Endothelial cell of umbilical vein (primary cell): ENCODE data around the gene GRAMD4. TPM values are rescaled to one million over a fixed set of nuclear protein-coding genes. Genes with fewer than 3 reads are reported as not detected.

Experiments used
- BruUV-seq: library from RNA; stranded (reverse); fragments of 400-500 nt; replicated peaks from 2 replicates; lab custom pipeline; 2021; lab: Mats Ljungman, UMichigan
- CTCF ChIA-PET: fragments of 300-600, 350-600 bp; sonication (Branson Sonifier 250); formaldehyde crosslinking; loops from one replicate; lab custom pipeline; 2021; ENCODE audit warnings: antibody characterized with exemption, inconsistent platforms; lab: Charles Lee
- POLR2A ChIA-PET: fragments of 300-600, 350-600 bp; sonication (Branson Sonifier 250); formaldehyde crosslinking; loops from one replicate; lab custom pipeline; 2021; ENCODE audit warnings: antibody characterized with exemption, inconsistent platforms; lab: Charles Lee
- DNase-seq: peaks from one replicate; pipeline ENCODE4 v3.0.0-alpha.2; 2011; ENCODE audit warnings: low read depth, low spot score
- FAIRE-seq: peaks from 2 replicates; lab custom pipeline; 2011; peaks lifted over from hg19 to GRCh38; lab: Jason Lieb, UNC
- H2AFZ ChIP-seq: 2 replicates; pipeline ENCODE4 v1.6.0; 2012; ENCODE audit warnings: low read depth, low read length, control low read depth, inconsistent platforms
- H3K27ac ChIP-seq: 2 replicates; pipeline ENCODE4 v1.5.1; 2011; ENCODE audit warnings: low read depth, mild to moderate bottlenecking, control low read depth, low read length, moderate library complexity; ENCODE audit not compliant: insufficient read depth
- H3K27me3 ChIP-seq, 2 experiments: 2 replicates each; pipeline versions ENCODE4 v1.6.0 to v1.6.1; 2011; ENCODE audit warnings: low read length in 2 of 2, mixed read lengths in 1 of 2; ENCODE audit not compliant: control insufficient read depth in 2 of 2, insufficient read depth in 2 of 2
- H3K36me3 ChIP-seq, 2 experiments: 2 replicates in 1 of 2; 3 replicates in 1 of 2; pipeline ENCODE4 v1.5.1; 2011; ENCODE audit warnings: low read length in 2 of 2, mild to moderate bottlenecking in 1 of 2, moderate library complexity in 1 of 2; ENCODE audit not compliant: control insufficient read depth in 2 of 2, insufficient read depth in 2 of 2; ENCODE audit errors: extremely low read depth in 1 of 2
- H3K4me1 ChIP-seq: 3 replicates; pipeline ENCODE4 v1.5.1; 2011; ENCODE audit warnings: mild to moderate bottlenecking, low read length; ENCODE audit not compliant: control insufficient read depth, insufficient read depth; ENCODE audit errors: extremely low read depth
- H3K4me2 ChIP-seq: 2 replicates; pipeline ENCODE4 v1.6.1; 2011; ENCODE audit warnings: low read length, control low read depth, mixed read lengths; ENCODE audit not compliant: insufficient read depth
- H3K4me3 ChIP-seq, 3 experiments: fragments of 200-600 bp in 1 of 3; sonication (generic), shearing (Covaris generic) in 1 of 3; replicated peaks in 1 of 3; 2 replicates each; pipeline ENCODE4 v1.5.1; 2011 to 2016; ENCODE audit warnings: control low read depth in 3 of 3, low read length in 3 of 3, mild to moderate bottlenecking in 2 of 3, inconsistent platforms in 1 of 3, low read depth in 1 of 3, moderate library complexity in 1 of 3; ENCODE audit not compliant: insufficient read depth in 1 of 3
- H3K79me2 ChIP-seq: 2 replicates; pipeline ENCODE4 v1.6.0; 2012; ENCODE audit warnings: low read length, inconsistent platforms; ENCODE audit not compliant: control insufficient read depth, insufficient read depth
- H3K9ac ChIP-seq: replicated peaks from 2 replicates; pipeline ENCODE3; 2011; ENCODE audit warnings: low read length, control low read depth; ENCODE audit not compliant: insufficient read depth; ENCODE audit errors: extremely low read depth
- H3K9me1 ChIP-seq: replicated peaks from 3 replicates; pipeline ENCODE4 v1.6.0; 2011; ENCODE audit warnings: mild to moderate bottlenecking, low read length; ENCODE audit not compliant: control insufficient read depth, insufficient read depth; ENCODE audit errors: extremely low read depth
- H3K9me3 ChIP-seq: replicated peaks from 2 replicates; pipeline ENCODE4 v1.5.1; 2012; ENCODE audit warnings: low read length, inconsistent platforms; ENCODE audit not compliant: control insufficient read depth, insufficient read depth
- H4K20me1 ChIP-seq: replicated peaks from 2 replicates; pipeline ENCODE3; 2011; ENCODE audit warnings: mild to moderate bottlenecking, low read length; ENCODE audit not compliant: control insufficient read depth, insufficient read depth; ENCODE audit errors: extremely low read depth
- FOS ChIP-seq: IDR thresholded peaks from 2 replicates; pipeline ENCODE4 v1.6.1; 2011; ENCODE audit warnings: mild to moderate bottlenecking, low read length, moderate library complexity, borderline replicate concordance; ENCODE audit not compliant: insufficient read depth
- GATA2 ChIP-seq: IDR thresholded peaks from 2 replicates; pipeline ENCODE4 v1.7.0; 2011; ENCODE audit warnings: low read depth, mild to moderate bottlenecking, moderate library complexity, mixed read lengths, low read length; ENCODE audit not compliant: insufficient read length, insufficient read depth
- JUN ChIP-seq: IDR thresholded peaks from 2 replicates; pipeline ENCODE4 v1.6.1; 2011; ENCODE audit warnings: borderline replicate concordance, low read depth; ENCODE audit not compliant: insufficient read length, insufficient read depth
- MYC ChIP-seq: IDR thresholded peaks from one replicate; pipeline ENCODE4 v1.6.1; 2011; ENCODE audit warnings: mild to moderate bottlenecking, low read depth, low read length
- POLR2A ChIP-seq: IDR thresholded peaks from 2 replicates; pipeline ENCODE4 v1.6.1; 2012; ENCODE audit warnings: low read depth, mild to moderate bottlenecking, control low read depth, low read length
- POLR2AphosphoS5 ChIP-seq: IDR thresholded peaks from 2 replicates; pipeline ENCODE4 v1.6.1; 2012; ENCODE audit warnings: low read depth, mild to moderate bottlenecking, control low read depth, low read length, moderate library complexity; ENCODE audit not compliant: insufficient read depth
- dilution Hi-C: fragments of 300-500 bp; cut with MboI; formaldehyde crosslinking; loops from one replicate; pipeline ENCODE4 v1.15.0; 2019; ENCODE audit warnings: low sequenced_read_pairs; ENCODE audit not compliant: extremely low pct_ligation_motif_present
- intact Hi-C: fragments of 100-400 bp; cut with micrococcal nuclease; formaldehyde crosslinking; loops from one replicate; pipeline ENCODE4 v1.10.0; 2022
- polyA plus RNA-seq, 4 experiments: library from polyadenylated mRNA; depleted of rRNA in 3 of 4; stranded (reverse) in 3 of 4; unstranded in 1 of 4; fragments of >200 nt; gene quantifications; 2 replicates each; pipeline versions ENCODE4 v1.2.1 to v1.2.3, GENCODE V29; 2011 to 2012; ENCODE audit warnings: missing spikeins in 1 of 4
- total RNA-seq: library from RNA; stranded (reverse); gene quantifications from 2 replicates; pipeline ENCODE4 v1.2.3, GENCODE V29; 2021
- TF ChIP-seq, protein P1 (sequence below): IDR thresholded peaks from 2 replicates; pipeline ENCODE4 v1.6.1; 2011; ENCODE audit not compliant: insufficient read depth, insufficient read length
- TF ChIP-seq, protein P2 (sequence below), 2 donors: IDR thresholded peaks; 1 replicate in 1 of 2; 2 replicates in 1 of 2; pipeline ENCODE4 v1.5.1; 2011; ENCODE audit warnings: low read length in 2 of 2, mild to moderate bottlenecking in 2 of 2, moderate library complexity in 2 of 2, control low read depth in 1 of 2, inconsistent platforms in 1 of 2, low read depth in 1 of 2; ENCODE audit not compliant: insufficient read depth in 1 of 2; ENCODE audit errors: extremely low read depth in 1 of 2

Gene GRAMD4
- total and polyA plus RNA-seq, 2 donors (not counting 3 experiments of a cell fraction or from before 2014, with no cell fraction given): 5.9 to 14.8 TPM

GRCh38 chr22:46721501-46722085, 101.4 kb downstream of the GRAMD4 start:
- Histone ChIP-seq H3K9me3 (no peaks in the 10 kb centered on the region), H3K27me3 (no peaks in the 10 kb centered on the region), H3K79me2 (peaks cover 68% of the 10 kb centered on the region), H3K36me3 (peaks cover 14 to 39% of the 10 kb centered on the region in 2 experiments), H4K20me1 (peaks cover 2% of the 10 kb centered on the region), H3K4me3 (no peak overlapping the region), H3K9me1 (no peaks in the 10 kb centered on the region), H3K4me1 (no peaks in the 10 kb centered on the region), H3K27ac (no peak overlapping the region), H3K9ac (no peak overlapping the region), H2AFZ (no peak overlapping the region), H3K4me2 (no peak overlapping the region)
- FAIRE-seq (no peak), DNase-seq (no peak)
- ChIA-PET POLR2A (no interaction called here), CTCF (interaction anchor here (0.6 to 1.4 kb wide), 3 partner anchors 10 to 37 kb away, joined by 3 to 7 read pairs (median 4); no protein-coding TSS in a partner anchor)
- intact Hi-C loops (no loop called here), dilution Hi-C loops (no loop called here)
- no TSS peak for BruUV-seq
- TF ChIP-seq POLR2A: no peak
- TF ChIP-seq POLR2AphosphoS5: peak; percentile 5

- DNase-seq (no peak), FAIRE-seq (no peak)
- Histone ChIP-seq H3K4me2 (no peak overlapping the region), H2AFZ (no peak overlapping the region), H3K79me2 (peaks cover 83% of the 10 kb centered on the region), H3K27ac (no peak overlapping the region), H3K9me1 (no peaks in the 10 kb centered on the region), H4K20me1 (peaks cover 2% of the 10 kb centered on the region), H3K4me3 (no peak overlapping the region), H3K9ac (no peak overlapping the region), H3K27me3 (no peaks in the 10 kb centered on the region), H3K4me1 (no peaks in the 10 kb centered on the region), H3K9me3 (no peaks in the 10 kb centered on the region), H3K36me3 (peaks cover 10 to 37% of the 10 kb centered on the region in 2 experiments)
- dilution Hi-C loops: no loop called here
- TF ChIP-seq FOS (no peak), POLR2AphosphoS5 (no peak), POLR2A (no peak), JUN (no peak), GATA2 (no peak), MYC (no peak)
- TF ChIP-seq, protein P1, sequence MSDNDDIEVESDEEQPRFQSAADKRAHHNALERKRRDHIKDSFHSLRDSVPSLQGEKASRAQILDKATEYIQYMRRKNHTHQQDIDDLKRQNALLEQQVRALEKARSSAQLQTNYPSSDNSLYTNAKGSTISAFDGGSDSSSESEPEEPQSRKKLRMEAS: no peak
- TF ChIP-seq, protein P2, sequence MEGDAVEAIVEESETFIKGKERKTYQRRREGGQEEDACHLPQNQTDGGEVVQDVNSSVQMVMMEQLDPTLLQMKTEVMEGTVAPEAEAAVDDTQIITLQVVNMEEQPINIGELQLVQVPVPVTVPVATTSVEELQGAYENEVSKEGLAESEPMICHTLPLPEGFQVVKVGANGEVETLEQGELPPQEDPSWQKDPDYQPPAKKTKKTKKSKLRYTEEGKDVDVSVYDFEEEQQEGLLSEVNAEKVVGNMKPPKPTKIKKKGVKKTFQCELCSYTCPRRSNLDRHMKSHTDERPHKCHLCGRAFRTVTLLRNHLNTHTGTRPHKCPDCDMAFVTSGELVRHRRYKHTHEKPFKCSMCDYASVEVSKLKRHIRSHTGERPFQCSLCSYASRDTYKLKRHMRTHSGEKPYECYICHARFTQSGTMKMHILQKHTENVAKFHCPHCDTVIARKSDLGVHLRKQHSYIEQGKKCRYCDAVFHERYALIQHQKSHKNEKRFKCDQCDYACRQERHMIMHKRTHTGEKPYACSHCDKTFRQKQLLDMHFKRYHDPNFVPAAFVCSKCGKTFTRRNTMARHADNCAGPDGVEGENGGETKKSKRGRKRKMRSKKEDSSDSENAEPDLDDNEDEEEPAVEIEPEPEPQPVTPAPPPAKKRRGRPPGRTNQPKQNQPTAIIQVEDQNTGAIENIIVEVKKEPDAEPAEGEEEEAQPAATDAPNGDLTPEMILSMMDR (IDR thresholded peaks at IDR 0.05; ENCODE audit: extremely low read depth in 1 of 2, insufficient read depth in 1 of 2, low read depth in 1 of 2, low read length in 2 of 2): no peak
- ChIA-PET CTCF (no interaction called here), POLR2A (no interaction called here)
- intact Hi-C loops: no loop called here
- no TSS peak for BruUV-seq
Observed at GRCh38 chr22:46723882-46724281, 103.7 kb downstream of the GRAMD4 start.
